ENCODE measurements around the gene MSLN.

DNA sequence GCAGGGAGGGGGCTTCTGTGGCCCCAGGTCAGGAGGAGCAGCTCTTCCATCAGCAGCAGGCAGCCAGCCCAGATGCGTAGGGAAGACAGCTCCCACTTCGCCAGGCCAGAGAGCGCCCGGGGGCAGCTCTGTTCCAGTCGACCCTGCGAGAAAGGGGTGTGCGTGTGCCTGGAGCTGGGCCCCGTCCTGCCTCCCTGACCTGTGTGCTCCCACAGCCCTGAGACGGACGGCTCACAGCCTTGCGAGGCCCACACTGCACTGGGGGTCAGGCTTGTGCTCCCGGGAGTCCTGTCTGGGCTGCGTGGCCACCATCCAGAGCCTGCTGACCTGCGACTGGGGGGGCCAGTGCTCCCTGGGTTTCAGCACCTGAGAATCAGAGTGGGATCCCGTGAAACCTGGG lies 469 bp upstream of the MSLN start:
- TF ChIP-seq ELF1 (IDR thresholded peaks at IDR 0.05) (no peak), CTCF (IDR thresholded peaks at IDR 0.05) (no peak), EP300 (IDR thresholded peaks at IDR 0.05; ENCODE audit: borderline replicate concordance in 1 of 2, low read depth in 1 of 2, low read length in 1 of 2) (no peak), EZH2phosphoT487 (IDR thresholded peaks at IDR 0.05; ENCODE audit: borderline replicate concordance, low read depth) (no peak), MXI1 (IDR thresholded peaks at IDR 0.05; ENCODE audit: low read depth, low read length) (no peak), FOXM1 (IDR thresholded peaks at IDR 0.05; ENCODE audit: low read depth) (no peak), YY1 (IDR thresholded peaks at IDR 0.05; ENCODE audit: low read depth) (no peak), POLR2AphosphoS5 (IDR thresholded peaks at IDR 0.05; ENCODE audit: low read depth, low read length) (no peak), RFX5 (IDR thresholded peaks at IDR 0.05; ENCODE audit: low read length) (no peak), NRF1 (IDR thresholded peaks at IDR 0.05; ENCODE audit: low read depth, low read length) (no peak)
- TF ChIP-seq, protein P1, sequence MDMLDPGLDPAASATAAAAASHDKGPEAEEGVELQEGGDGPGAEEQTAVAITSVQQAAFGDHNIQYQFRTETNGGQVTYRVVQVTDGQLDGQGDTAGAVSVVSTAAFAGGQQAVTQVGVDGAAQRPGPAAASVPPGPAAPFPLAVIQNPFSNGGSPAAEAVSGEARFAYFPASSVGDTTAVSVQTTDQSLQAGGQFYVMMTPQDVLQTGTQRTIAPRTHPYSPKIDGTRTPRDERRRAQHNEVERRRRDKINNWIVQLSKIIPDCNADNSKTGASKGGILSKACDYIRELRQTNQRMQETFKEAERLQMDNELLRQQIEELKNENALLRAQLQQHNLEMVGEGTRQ (IDR thresholded peaks at IDR 0.05; ENCODE audit: borderline replicate concordance, low read depth, low read length): no peak
